H9 (cell line): ENCODE results near the gene SPHKAP. TPM values are rescaled to one million over a fixed set of nuclear protein-coding genes. Genes with fewer than 3 reads are reported as not detected.

Experiments used
- DNase-seq: peaks from one replicate; pipeline ENCODE4 v3.0.0-alpha.2; 2017
- H2AFZ ChIP-seq: one replicate; pipeline ENCODE4 v1.6.1; 2013; ENCODE audit warnings: mild to moderate bottlenecking, low read length, control low read depth, moderate library complexity
- H2AK5ac ChIP-seq: 2 replicates; pipeline ENCODE4 v1.6.1; 2013; ENCODE audit warnings: low read length, control low read depth, mixed read lengths; ENCODE audit not compliant: insufficient read length
- H2BK120ac ChIP-seq: one replicate; pipeline ENCODE4 v1.6.1; 2013; ENCODE audit warnings: low read depth, mild to moderate bottlenecking, low read length, control low read depth, inconsistent platforms; ENCODE audit not compliant: poor library complexity, severe bottlenecking
- H2BK12ac ChIP-seq: 2 replicates; pipeline ENCODE4 v1.6.1; 2013; ENCODE audit warnings: low read length, control low read depth, mixed read lengths, low read depth; ENCODE audit not compliant: insufficient read length
- H2BK15ac ChIP-seq: 2 replicates; pipeline ENCODE4 v1.6.1; 2013; ENCODE audit warnings: low read depth, low read length, control low read depth
- H2BK20ac ChIP-seq: one replicate; pipeline ENCODE4 v1.6.1; 2013; ENCODE audit warnings: low read depth, mild to moderate bottlenecking, low read length, control low read depth, inconsistent platforms; ENCODE audit not compliant: poor library complexity, severe bottlenecking
- H2BK5ac ChIP-seq: 2 replicates; pipeline ENCODE4 v1.6.1; 2013; ENCODE audit warnings: low read length, control low read depth, mixed read lengths; ENCODE audit not compliant: insufficient read length
- H3K14ac ChIP-seq: 2 replicates; pipeline ENCODE4 v1.6.1; 2013; ENCODE audit warnings: low read length, control low read depth; ENCODE audit not compliant: insufficient read depth
- H3K18ac ChIP-seq: 2 replicates; pipeline ENCODE4 v1.6.1; 2013; ENCODE audit warnings: low read depth, mild to moderate bottlenecking, mixed read lengths, low read length, control low read depth; ENCODE audit not compliant: insufficient read length
- H3K23ac ChIP-seq: 2 replicates; pipeline ENCODE4 v1.6.1; 2013; ENCODE audit warnings: low read length, control low read depth, mixed read lengths, low read depth; ENCODE audit not compliant: insufficient read length
- H3K23me2 ChIP-seq: 2 replicates; pipeline ENCODE4 v1.6.1; 2013; ENCODE audit warnings: low read depth, mild to moderate bottlenecking, mixed read lengths, low read length, control low read depth; ENCODE audit not compliant: insufficient read length, poor library complexity, severe bottlenecking
- H3K27ac ChIP-seq: 2 replicates; pipeline ENCODE4 v1.5.1; 2013; ENCODE audit warnings: low read length, control low read depth, mixed read lengths, low read depth; ENCODE audit not compliant: insufficient read length
- H3K27me3 ChIP-seq: 2 replicates; pipeline ENCODE4 v1.6.1; 2013; ENCODE audit warnings: low read length, control low read depth, inconsistent platforms; ENCODE audit not compliant: insufficient read depth
- H3K4ac ChIP-seq: 2 replicates; pipeline ENCODE4 v1.6.1; 2013; ENCODE audit warnings: low read depth, mild to moderate bottlenecking, control low read depth, inconsistent platforms, low read length, moderate library complexity
- H3K4me1 ChIP-seq: 2 replicates; pipeline ENCODE4 v1.6.1; 2013; ENCODE audit warnings: low read length, control low read depth, inconsistent platforms; ENCODE audit not compliant: insufficient read depth
- H3K4me2 ChIP-seq: 2 replicates; pipeline ENCODE4 v1.6.1; 2013; ENCODE audit warnings: low read length, control low read depth, mixed read lengths; ENCODE audit not compliant: insufficient read length, insufficient read depth
- H3K56ac ChIP-seq: 2 replicates; pipeline ENCODE4 v1.6.1; 2013; ENCODE audit warnings: low read depth, mild to moderate bottlenecking, mixed read lengths, low read length, control low read depth; ENCODE audit not compliant: insufficient read length
- H3K79me1 ChIP-seq: 2 replicates; pipeline ENCODE4 v1.6.1; 2013; ENCODE audit warnings: low read depth, mild to moderate bottlenecking, moderate library complexity, low read length, control low read depth, inconsistent platforms; ENCODE audit not compliant: insufficient read depth, poor library complexity, severe bottlenecking
- H3K79me2 ChIP-seq: 2 replicates; pipeline ENCODE4 v1.6.1; 2013; ENCODE audit warnings: low read length, control low read depth, inconsistent platforms; ENCODE audit not compliant: insufficient read depth
- H3K9ac ChIP-seq: 2 replicates; pipeline ENCODE4 v1.6.1; 2013; ENCODE audit warnings: low read length, control low read depth, mixed read lengths; ENCODE audit not compliant: insufficient read length; ENCODE audit errors: extremely low read depth
- H3K9me3 ChIP-seq: one replicate; pipeline ENCODE4 v1.6.1; 2013; ENCODE audit warnings: low read depth, low read length, inconsistent platforms; ENCODE audit not compliant: control insufficient read depth
- H3T11ph ChIP-seq: one replicate; pipeline ENCODE4 v1.6.1; 2013; ENCODE audit warnings: mild to moderate bottlenecking, low read length, control low read depth, inconsistent platforms
- H4K20me1 ChIP-seq: one replicate; pipeline ENCODE4 v1.6.1; 2013; ENCODE audit not compliant: control insufficient read depth, insufficient read length, insufficient read depth
- H4K5ac ChIP-seq: 2 replicates; pipeline ENCODE4 v1.6.1; 2013; ENCODE audit warnings: low read depth, mild to moderate bottlenecking, mixed read lengths, low read length, control low read depth; ENCODE audit not compliant: insufficient read length
- H4K8ac ChIP-seq: replicated peaks from 2 replicates; pipeline ENCODE4 v1.6.1; 2013; ENCODE audit warnings: low read length, control low read depth, mixed read lengths, low read depth; ENCODE audit not compliant: insufficient read length
- H4K91ac ChIP-seq: 2 replicates; pipeline ENCODE4 v1.6.1; 2013; ENCODE audit warnings: low read depth, mild to moderate bottlenecking, moderate library complexity, mixed read lengths, low read length, control low read depth; ENCODE audit not compliant: insufficient read length
- H3K27ac Mint-ChIP-seq, 3 experiments: 2 replicates in 2 of 3; 3 replicates in 1 of 3; pipeline ENCODE4 v1.8.0; 2020 to 2021; ENCODE audit warnings: mixed read lengths in 3 of 3, mild to moderate bottlenecking in 1 of 3, moderate library complexity in 1 of 3
- H3K27me3 Mint-ChIP-seq: 2 replicates; pipeline ENCODE4 v1.8.0; 2021; ENCODE audit warnings: low read depth, mild to moderate bottlenecking, moderate library complexity, mixed read lengths
- H3K36me3 Mint-ChIP-seq, 3 experiments: 2 replicates in 2 of 3; 3 replicates in 1 of 3; pipeline ENCODE4 v1.8.0; 2020 to 2021; ENCODE audit warnings: low read depth in 3 of 3, mixed read lengths in 3 of 3; ENCODE audit not compliant: insufficient read depth in 1 of 3
- H3K4me1 Mint-ChIP-seq, 2 experiments: 2 replicates each; pipeline ENCODE4 v1.8.0; 2020; ENCODE audit warnings: mixed read lengths in 2 of 2
- H3K4me3 Mint-ChIP-seq, 2 experiments: 2 replicates in 1 of 2; 3 replicates in 1 of 2; pipeline ENCODE4 v1.8.0; 2020 to 2021; ENCODE audit warnings: mild to moderate bottlenecking in 2 of 2, mixed read lengths in 2 of 2, moderate library complexity in 1 of 2
- H3K9me3 Mint-ChIP-seq, 2 experiments: 2 replicates in 1 of 2; 3 replicates in 1 of 2; pipeline ENCODE4 v1.8.0; 2020; ENCODE audit warnings: mild to moderate bottlenecking in 2 of 2, mixed read lengths in 2 of 2, moderate library complexity in 1 of 2
- WGBS: extraction: QIAGEN DNeasy Blood & Tissue Kit; methylation state at CpG from one replicate; pipeline ENCODE4 v1.1.7; 2013; ENCODE audit warnings: missing lambda C conversion rate, low lambda C conversion rate, mixed read lengths; ENCODE audit not compliant: insufficient read length; ENCODE audit errors: extremely low coverage; 5-methylcytosine and 5-hydroxymethylcytosine counted together
- total RNA-seq: library from RNA; stranded (reverse); gene quantifications from 2 replicates; pipeline ENCODE4 v1.2.1, GENCODE V29; 2021
- TF ChIP-seq, protein P1 (sequence below): fragments of 200-600 bp; sonication (generic); conservative IDR thresholded peaks from 3 replicates; pipeline ENCODE4 v1.8.0; 2021; ENCODE audit warnings: antibody characterized with exemption, mild to moderate bottlenecking

Gene SPHKAP
- total RNA-seq, 1 experiment from 2014 or later = not detected

DNA sequence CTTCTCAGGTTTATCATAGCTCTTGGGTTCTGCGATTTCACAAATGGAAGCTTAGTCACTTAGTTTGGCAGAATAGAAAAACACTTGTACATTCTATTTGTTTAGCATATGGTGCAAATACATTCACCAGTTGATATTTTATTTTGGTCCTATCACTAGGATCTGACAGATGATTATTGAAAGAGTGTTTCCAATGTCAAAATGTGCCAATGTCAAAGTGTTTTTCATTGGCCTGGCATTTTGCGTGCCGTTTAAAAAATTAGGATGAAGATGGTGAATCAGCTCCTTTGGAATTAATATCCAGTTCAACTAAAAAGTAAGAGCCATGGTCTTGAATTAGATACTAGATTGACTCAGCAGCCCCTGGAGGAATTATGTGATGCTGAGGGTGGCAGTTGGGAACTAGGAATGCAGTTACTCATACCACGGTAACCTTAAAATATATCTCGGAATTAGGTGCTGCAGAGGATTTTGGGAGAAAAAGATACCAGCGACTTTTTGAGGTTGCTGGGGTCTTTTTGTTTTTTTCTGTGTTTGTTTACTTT is 87.0 kb downstream of the SPHKAP start:
- H3K9me3 ChIP-seq = peaks cover 9% of the 10 kb centered on the region
- no peak for DNase-seq
- H3K4ac ChIP-seq = no peak overlapping the region
- no peaks in the 10 kb centered on the region for H3K79me1 ChIP-seq
- no peak overlapping the region for H4K8ac ChIP-seq
- H3K23me2 ChIP-seq = no peaks in the 10 kb centered on the region
- H3K4me1 ChIP-seq = no peaks in the 10 kb centered on the region
- H2AFZ ChIP-seq = no peak overlapping the region
- no peak overlapping the region for H3K27ac ChIP-seq
- no peak overlapping the region for H2AK5ac ChIP-seq
- no peak overlapping the region for H3K23ac ChIP-seq
- no peak overlapping the region for H3K56ac ChIP-seq
- H3K27ac Mint-ChIP-seq = no peak overlapping the region
- no peak overlapping the region for H3T11ph ChIP-seq
- no peak overlapping the region for H2BK20ac ChIP-seq
- H2BK5ac ChIP-seq = no peak overlapping the region
- H3K27me3 ChIP-seq = no peaks in the 10 kb centered on the region
- H2BK12ac ChIP-seq = no peak overlapping the region
- H3K9me3 Mint-ChIP-seq = peaks cover 20 to 31% of the 10 kb centered on the region in 2 experiments
- H4K5ac ChIP-seq = no peak overlapping the region
- no peak overlapping the region for H3K9ac ChIP-seq
- no peak overlapping the region for H2BK15ac ChIP-seq
- H3K4me3 Mint-ChIP-seq = no peak overlapping the region
- H2BK120ac ChIP-seq = no peak overlapping the region
- H3K36me3 Mint-ChIP-seq = peaks cover 2 to 21% (median 3%) of the 10 kb centered on the region in 3 experiments; a peak in 4 of 7 replicates
- H3K18ac ChIP-seq = no peak overlapping the region
- H3K27me3 Mint-ChIP-seq = no peaks in the 10 kb centered on the region
- H4K20me1 ChIP-seq = no peaks in the 10 kb centered on the region
- TF ChIP-seq, protein P1, sequence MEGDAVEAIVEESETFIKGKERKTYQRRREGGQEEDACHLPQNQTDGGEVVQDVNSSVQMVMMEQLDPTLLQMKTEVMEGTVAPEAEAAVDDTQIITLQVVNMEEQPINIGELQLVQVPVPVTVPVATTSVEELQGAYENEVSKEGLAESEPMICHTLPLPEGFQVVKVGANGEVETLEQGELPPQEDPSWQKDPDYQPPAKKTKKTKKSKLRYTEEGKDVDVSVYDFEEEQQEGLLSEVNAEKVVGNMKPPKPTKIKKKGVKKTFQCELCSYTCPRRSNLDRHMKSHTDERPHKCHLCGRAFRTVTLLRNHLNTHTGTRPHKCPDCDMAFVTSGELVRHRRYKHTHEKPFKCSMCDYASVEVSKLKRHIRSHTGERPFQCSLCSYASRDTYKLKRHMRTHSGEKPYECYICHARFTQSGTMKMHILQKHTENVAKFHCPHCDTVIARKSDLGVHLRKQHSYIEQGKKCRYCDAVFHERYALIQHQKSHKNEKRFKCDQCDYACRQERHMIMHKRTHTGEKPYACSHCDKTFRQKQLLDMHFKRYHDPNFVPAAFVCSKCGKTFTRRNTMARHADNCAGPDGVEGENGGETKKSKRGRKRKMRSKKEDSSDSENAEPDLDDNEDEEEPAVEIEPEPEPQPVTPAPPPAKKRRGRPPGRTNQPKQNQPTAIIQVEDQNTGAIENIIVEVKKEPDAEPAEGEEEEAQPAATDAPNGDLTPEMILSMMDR = no peak
- H3K79me2 ChIP-seq = no peaks in the 10 kb centered on the region
- H3K14ac ChIP-seq = no peak overlapping the region
- H4K91ac ChIP-seq = no peak overlapping the region
- no CpG with 5 or more reads among the region's 6 CpGs for WGBS
- H3K4me1 Mint-ChIP-seq = no peaks in the 10 kb centered on the region
- H3K4me2 ChIP-seq = no peak overlapping the region
